RWPE1 (cell line): ENCODE data around the gene ABL1.

Source experiments
- CTCF ChIA-PET: fragments of 350-600 bp; sonication (Branson Sonifier 250); formaldehyde crosslinking; extraction: SDS; loops from one replicate; lab custom pipeline; 2021; lab: Yijun Ruan, JAX
- POLR2A ChIA-PET: fragments of 400-600 bp; formaldehyde crosslinking; extraction: SDS; loops from one replicate; lab custom pipeline; 2020; ENCODE audit warnings: antibody characterized with exemption; ENCODE audit not compliant: low non-redundant PET; lab: Yijun Ruan, JAX
- DNase-seq: peaks from one replicate; pipeline ENCODE4 v3.0.0; 2012; ENCODE audit warnings: low spot score
- H3K27ac ChIP-seq: fragments of 450-650 bp; 2 replicates; pipeline ENCODE4 v1.5.1; 2017
- TF ChIP-seq, protein P1 (sequence below): fragments of 450-650 bp; conservative IDR thresholded peaks from 2 replicates; pipeline ENCODE4 v1.5.1; 2017; ENCODE audit warnings: low read depth, mild to moderate bottlenecking

The ABL1 gene

DNA sequence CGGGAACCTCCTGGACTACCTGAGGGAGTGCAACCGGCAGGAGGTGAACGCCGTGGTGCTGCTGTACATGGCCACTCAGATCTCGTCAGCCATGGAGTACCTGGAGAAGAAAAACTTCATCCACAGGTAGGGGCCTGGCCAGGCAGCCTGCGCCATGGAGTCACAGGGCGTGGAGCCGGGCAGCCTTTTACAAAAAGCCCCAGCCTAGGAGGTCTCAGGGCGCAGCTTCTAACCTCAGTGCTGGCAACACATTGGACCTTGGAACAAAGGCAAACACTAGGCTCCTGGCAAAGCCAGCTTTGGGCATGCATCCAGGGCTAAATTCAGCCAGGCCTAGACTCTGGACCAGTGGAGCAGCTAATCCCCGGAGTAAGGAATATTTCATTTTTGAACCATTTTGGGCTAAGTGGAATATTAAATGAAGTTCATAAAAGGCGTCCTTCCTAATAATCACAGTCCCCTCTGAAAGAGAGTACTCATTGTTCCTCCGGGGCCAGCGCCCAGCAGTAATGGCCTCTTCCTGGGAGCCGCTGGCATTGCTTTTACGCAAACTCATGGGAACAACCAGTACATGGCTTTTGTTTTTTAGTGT, 38.0 kb downstream of the ABL1 start:
- ChIA-PET CTCF (interaction anchor here (0.9 kb wide), 1 partner anchor 9 kb away, joined by 3 read pairs; no protein-coding TSS in a partner anchor), POLR2A (no interaction called here)
- TF ChIP-seq, protein P1, sequence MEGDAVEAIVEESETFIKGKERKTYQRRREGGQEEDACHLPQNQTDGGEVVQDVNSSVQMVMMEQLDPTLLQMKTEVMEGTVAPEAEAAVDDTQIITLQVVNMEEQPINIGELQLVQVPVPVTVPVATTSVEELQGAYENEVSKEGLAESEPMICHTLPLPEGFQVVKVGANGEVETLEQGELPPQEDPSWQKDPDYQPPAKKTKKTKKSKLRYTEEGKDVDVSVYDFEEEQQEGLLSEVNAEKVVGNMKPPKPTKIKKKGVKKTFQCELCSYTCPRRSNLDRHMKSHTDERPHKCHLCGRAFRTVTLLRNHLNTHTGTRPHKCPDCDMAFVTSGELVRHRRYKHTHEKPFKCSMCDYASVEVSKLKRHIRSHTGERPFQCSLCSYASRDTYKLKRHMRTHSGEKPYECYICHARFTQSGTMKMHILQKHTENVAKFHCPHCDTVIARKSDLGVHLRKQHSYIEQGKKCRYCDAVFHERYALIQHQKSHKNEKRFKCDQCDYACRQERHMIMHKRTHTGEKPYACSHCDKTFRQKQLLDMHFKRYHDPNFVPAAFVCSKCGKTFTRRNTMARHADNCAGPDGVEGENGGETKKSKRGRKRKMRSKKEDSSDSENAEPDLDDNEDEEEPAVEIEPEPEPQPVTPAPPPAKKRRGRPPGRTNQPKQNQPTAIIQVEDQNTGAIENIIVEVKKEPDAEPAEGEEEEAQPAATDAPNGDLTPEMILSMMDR: no peak
- H3K27ac ChIP-seq: no peak overlapping the region
- no peak for DNase-seq

DNA sequence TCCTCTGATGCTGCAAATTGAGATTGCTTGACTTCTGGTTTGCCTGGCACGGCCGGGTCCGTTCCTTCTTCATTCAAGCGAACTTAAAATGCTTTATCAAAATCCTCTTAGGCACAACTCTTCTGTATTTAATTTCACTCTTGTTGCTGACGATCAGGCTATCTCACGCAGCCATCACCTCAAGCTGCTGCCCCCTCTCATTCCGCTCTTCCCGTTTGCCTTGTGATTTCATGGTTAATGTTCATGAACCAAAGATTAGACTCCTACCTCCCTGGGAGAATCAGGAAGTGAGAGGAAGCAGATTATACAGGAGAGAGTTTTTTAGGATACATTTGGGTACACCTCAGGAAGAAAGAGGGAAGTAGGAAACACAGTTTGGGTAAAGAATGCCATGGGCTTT, 38.9 kb downstream of the ABL1 start:
- ChIA-PET CTCF (interaction anchor here (0.6 kb wide), 1 partner anchor 12 kb away, joined by 3 read pairs; no protein-coding TSS in a partner anchor), POLR2A (no interaction called here)
- no peak for DNase-seq
- H3K27ac ChIP-seq: no peak overlapping the region
- TF ChIP-seq, protein P1: no peak

DNA sequence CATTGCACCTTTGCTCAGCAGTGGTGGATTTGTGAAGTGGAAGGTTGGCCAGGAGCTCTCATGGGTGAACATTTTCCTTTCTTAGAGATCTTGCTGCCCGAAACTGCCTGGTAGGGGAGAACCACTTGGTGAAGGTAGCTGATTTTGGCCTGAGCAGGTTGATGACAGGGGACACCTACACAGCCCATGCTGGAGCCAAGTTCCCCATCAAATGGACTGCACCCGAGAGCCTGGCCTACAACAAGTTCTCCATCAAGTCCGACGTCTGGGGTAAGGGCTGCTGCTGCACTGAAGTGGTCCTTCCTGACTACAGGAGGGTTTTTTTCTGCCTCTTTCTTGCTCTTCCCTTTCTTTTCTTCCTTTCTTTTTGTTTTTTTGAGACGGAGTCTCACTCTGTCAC, 39.7 kb downstream of the ABL1 start:
- TF ChIP-seq, protein P1: no peak
- ChIA-PET CTCF (interaction anchor here (0.6 kb wide), 1 partner anchor 11 kb away, joined by 3 read pairs; no protein-coding TSS in a partner anchor), POLR2A (no interaction called here)
- 0 out of 2 replicates have a peak overlapping the region, but pooled peaks have one; percentile 0 for H3K27ac ChIP-seq
- no peak for DNase-seq

DNA sequence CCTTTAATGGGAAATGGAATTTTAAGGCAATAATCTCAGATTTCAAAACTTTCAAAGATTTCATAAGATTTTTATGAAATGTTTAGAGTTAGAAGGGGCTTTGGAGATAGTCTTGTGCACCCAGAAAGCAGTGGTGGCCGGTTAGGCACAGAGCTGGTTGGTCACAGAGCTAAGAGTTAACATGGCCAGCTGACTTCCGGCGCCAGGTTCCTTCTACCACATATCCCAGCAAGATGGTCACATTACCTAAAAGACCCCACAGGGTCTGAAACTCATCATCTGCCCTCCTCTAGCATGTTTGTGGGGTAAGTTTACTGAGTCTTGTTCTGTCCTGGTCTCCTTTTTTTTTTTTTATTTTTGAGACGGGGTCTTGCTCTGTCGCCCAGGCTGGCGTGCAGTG, 42.2 kb downstream of the ABL1 start:
- no peak for DNase-seq
- H3K27ac ChIP-seq: no peak overlapping the region
- CTCF ChIA-PET: interaction anchor here (0.7 to 1.3 kb wide), 2 partner anchors 121 to 474 kb away, joined by 4 read pairs; no protein-coding TSS in a partner anchor
- POLR2A ChIA-PET: no interaction called here
- TF ChIP-seq, protein P1: no peak

DNA sequence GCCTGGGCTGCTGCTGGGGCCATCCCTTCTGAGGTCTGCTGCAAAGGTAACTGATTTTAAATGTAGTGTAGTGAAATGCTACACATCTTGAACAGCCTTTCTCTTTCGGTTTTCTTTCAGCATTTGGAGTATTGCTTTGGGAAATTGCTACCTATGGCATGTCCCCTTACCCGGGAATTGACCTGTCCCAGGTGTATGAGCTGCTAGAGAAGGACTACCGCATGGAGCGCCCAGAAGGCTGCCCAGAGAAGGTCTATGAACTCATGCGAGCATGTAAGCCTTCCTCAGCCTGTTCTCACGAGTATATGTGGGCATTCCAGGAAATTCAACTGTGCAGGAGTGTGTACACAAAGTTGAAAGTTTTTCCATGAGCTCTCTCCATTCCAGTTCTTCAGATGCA, 43.2 kb downstream of the ABL1 start:
- no peak for DNase-seq
- ChIA-PET POLR2A (interaction anchor here (0.5 kb wide), 1 partner anchor 135 kb away, joined by 4 read pairs; no protein-coding TSS in a partner anchor), CTCF (interaction anchor here (0.6 to 2.8 kb wide), 4 partner anchors 9 to 177 kb away, joined by 4 to 10 read pairs (median 6); no protein-coding TSS in a partner anchor)
- H3K27ac ChIP-seq: no peak overlapping the region
- TF ChIP-seq, protein P1: no peak

DNA sequence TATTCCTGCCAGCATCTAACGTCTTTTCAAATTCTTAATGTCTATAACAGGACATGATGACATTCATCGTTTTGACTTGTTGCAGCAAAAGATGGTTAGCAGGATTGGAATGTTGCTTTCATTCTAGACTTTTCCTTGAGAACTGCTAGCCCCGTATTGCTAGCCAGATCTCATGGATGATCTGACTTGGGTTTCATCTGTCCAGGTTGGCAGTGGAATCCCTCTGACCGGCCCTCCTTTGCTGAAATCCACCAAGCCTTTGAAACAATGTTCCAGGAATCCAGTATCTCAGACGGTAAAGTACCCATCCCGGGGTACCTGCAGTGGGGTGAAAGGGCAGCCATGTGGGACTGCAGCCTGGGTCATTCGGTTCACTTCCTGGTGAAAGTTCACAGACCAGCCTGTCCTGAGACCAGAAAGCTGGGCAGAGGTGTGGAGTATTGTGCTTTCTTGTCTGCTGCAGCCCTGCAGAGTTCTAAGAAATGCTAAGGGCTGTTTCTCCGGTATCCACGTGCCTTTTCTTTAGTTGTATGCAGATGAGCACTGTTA, 44.9 kb downstream of the ABL1 start:
- no peak for DNase-seq
- TF ChIP-seq, protein P1: no peak
- CTCF ChIA-PET: interaction anchor here (2.8 kb wide), 1 partner anchor 10 kb away, joined by 10 read pairs; no protein-coding TSS in a partner anchor
- H3K27ac ChIP-seq: no peak overlapping the region; the same call in 1 of the 2 replicates
- POLR2A ChIA-PET: interaction anchor here (0.6 kb wide), 1 partner anchor 12 kb away, joined by 9 read pairs; no protein-coding TSS in a partner anchor
